PFSK-1 (cell line): Measurements from ENCODE around the gene CSPG5.

Source experiments
- REST ChIP-seq, 2 experiments: IDR thresholded peaks; 2 replicates each; pipeline versions ENCODE4 v1.6.1 to v1.8.0; 2011 to 2012; ENCODE audit warnings: low read depth in 2 of 2, low read length in 2 of 2, control low read depth in 1 of 2, inconsistent platforms in 1 of 2, mild to moderate bottlenecking in 1 of 2, moderate library complexity in 1 of 2; ENCODE audit not compliant: insufficient read depth in 1 of 2
- TAF1 ChIP-seq: IDR thresholded peaks from 2 replicates; pipeline ENCODE4 v1.6.1; 2012; ENCODE audit warnings: low read length, control low read depth, borderline replicate concordance; ENCODE audit not compliant: insufficient read depth

DNA sequence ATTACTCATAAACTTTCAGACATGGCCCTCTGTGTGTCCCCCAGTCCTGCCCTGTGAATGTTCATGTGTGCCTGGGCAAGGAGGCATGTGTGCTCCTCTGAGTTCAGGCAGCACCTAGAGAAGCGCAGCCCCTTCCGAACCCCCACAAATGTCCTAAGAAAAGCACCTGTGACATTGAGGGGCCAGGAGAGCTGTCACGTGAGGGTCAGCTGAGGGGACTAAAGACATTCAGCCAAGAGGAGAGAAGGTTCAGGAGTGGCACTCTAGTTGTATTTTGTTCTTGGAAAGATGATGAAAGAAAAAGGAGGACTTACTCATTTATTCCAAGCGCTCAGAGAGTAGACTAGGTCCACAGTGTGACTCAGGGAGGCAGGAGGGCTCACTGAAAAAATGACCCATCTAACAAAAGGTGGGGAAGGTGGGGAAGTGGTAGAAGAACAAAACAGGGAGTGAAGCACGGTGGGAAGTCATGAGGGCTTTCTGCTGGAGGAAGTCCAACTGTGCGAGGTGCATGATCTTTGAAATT, 37.0 kb downstream of the CSPG5 start:
- TF ChIP-seq TAF1 (no peak), REST (IDR thresholded peaks at IDR 0.05; ENCODE audit: insufficient read depth in 1 of 2, low read depth in 2 of 2, low read length in 2 of 2) (no peak)
